Measurements from ENCODE around the gene CHAT.
A peak's percentile ranks its signal among the peaks of the same experiment; 100 is the strongest.

Gene CHAT

GRCh38 chr10:49605939-49606509 is 7.8 kb upstream of the CHAT start:
- POLR2A ChIA-PET = interaction anchor here (0.7 to 1.4 kb wide), 2 partner anchors 31 to 67 kb away, joined by 3 read pairs; partner anchors contain the start of gene ERCC6
- Histone ChIP-seq H3K4me3 (ENCODE audit: low read depth, low read length) (no peak overlapping the region), H3K27ac (ENCODE audit: extremely low read depth, low read depth, low read length) (no peak overlapping the region), H3K4me1 (ENCODE audit: control insufficient read depth, insufficient read depth, low read length) (no peaks in the 10 kb centered on the region; the same call in 1 of the 2 replicates), H3K9me3 (ENCODE audit: control insufficient read depth, insufficient read depth, low read depth, low read length) (no peaks in the 10 kb centered on the region), H3K36me3 (ENCODE audit: control insufficient read depth in 2 of 2, insufficient read depth in 1 of 2, low read length in 2 of 2) (no peaks in the 10 kb centered on the region)
- CTCF ChIA-PET = interaction anchor here (1.2 kb wide), 2 partner anchors 11 to 13 kb away, joined by 3 to 4 read pairs; no protein-coding TSS in a partner anchor
- no peak for TF ChIP-seq TCF7L2 (IDR thresholded peaks at IDR 0.05; ENCODE audit: borderline replicate concordance, low read depth, low read length)
- no peak for TF ChIP-seq ZNF654 (tag by site-specific recombination; IDR thresholded peaks at IDR 0.05; ENCODE audit: low read depth)

GRCh38 chr10:49606981-49607535 is 6.8 kb upstream of the CHAT start:
- Histone ChIP-seq H3K27ac (ENCODE audit: extremely low read depth, low read depth, low read length) (no peak overlapping the region), H3K4me3 (ENCODE audit: low read depth, low read length) (no peak overlapping the region), H3K36me3 (ENCODE audit: control insufficient read depth in 2 of 2, insufficient read depth in 1 of 2, low read length in 2 of 2) (no peaks in the 10 kb centered on the region), H3K4me1 (ENCODE audit: control insufficient read depth, insufficient read depth, low read length) (no peaks in the 10 kb centered on the region; the same call in 1 of the 2 replicates), H3K9me3 (ENCODE audit: control insufficient read depth, insufficient read depth, low read depth, low read length) (no peaks in the 10 kb centered on the region)
- POLR2A ChIA-PET = interaction anchor here (1.4 kb wide), 1 partner anchor 68 kb away, joined by 3 read pairs; the partner anchor contains the start of gene ERCC6
- CTCF ChIA-PET = interaction anchor here (1.2 to 1.3 kb wide), 2 partner anchors 12 to 14 kb away, joined by 3 to 4 read pairs; no protein-coding TSS in a partner anchor
- 0 out of 2 replicates have a peak, but pooled peaks have one; percentile 59 for TF ChIP-seq ZNF692 (tag by site-specific recombination; IDR thresholded peaks at IDR 0.05)
- peak; percentile 98 for TF ChIP-seq REST (tag by site-specific recombination; IDR thresholded peaks at IDR 0.05)
- peak; percentile 52; the same call in 1 of the 2 replicates for TF ChIP-seq PBX3 (CRISPR knock-in tag; IDR thresholded peaks at IDR 0.05)
- TF ChIP-seq ZBTB44 (tag by site-specific recombination; IDR thresholded peaks at IDR 0.05) = no peak
- TF ChIP-seq ZNF426 (tag by site-specific recombination; IDR thresholded peaks at IDR 0.05) = no peak
- peak; percentile 18; the same call in 1 of the 2 replicates for TF ChIP-seq SP2 (tag by site-specific recombination; IDR thresholded peaks at IDR 0.05)
- TF ChIP-seq GLIS1 (tag by site-specific recombination; IDR thresholded peaks at IDR 0.05) = peak; percentile 75
- no peak for TF ChIP-seq YY1 (tag by site-specific recombination; IDR thresholded peaks at IDR 0.05)
- peak; percentile 53; the same call in 1 of the 2 replicates for TF ChIP-seq KLF9 (tag by site-specific recombination; IDR thresholded peaks at IDR 0.05; ENCODE audit: low read depth)
- no peak for TF ChIP-seq ZNF610 (tag by site-specific recombination; IDR thresholded peaks at IDR 0.05; ENCODE audit: borderline replicate concordance)
- TF ChIP-seq EGR2 (tag by site-specific recombination; IDR thresholded peaks at IDR 0.05; ENCODE audit: low read depth) = peak; percentile 24; the same call in 1 of the 2 replicates
- TF ChIP-seq ZNF266 (tag by site-specific recombination; IDR thresholded peaks at IDR 0.05; ENCODE audit: low read depth) = no peak
- no peak for TF ChIP-seq HOXD13 (CRISPR knock-in tag; IDR thresholded peaks at IDR 0.05; ENCODE audit: borderline replicate concordance)
- TF ChIP-seq ZSCAN4 (tag by site-specific recombination; IDR thresholded peaks at IDR 0.05) = no peak
- TF ChIP-seq ZNF202 (tag by site-specific recombination; IDR thresholded peaks at IDR 0.05; ENCODE audit: borderline replicate concordance) = no peak
- 0 out of 2 replicates have a peak, but pooled peaks have one; percentile 9 for TF ChIP-seq ZFHX2 (tag by site-specific recombination; conservative IDR thresholded peaks at IDR 0.05)
- TF ChIP-seq ZSCAN30 (tag by site-specific recombination; IDR thresholded peaks at IDR 0.05) = no peak
- TF ChIP-seq ZBTB11 (tag by site-specific recombination; conservative IDR thresholded peaks at IDR 0.05; ENCODE audit: low read depth) = no peak
